ENCODE measurements around the gene SSTR5. TPM values are rescaled to one million over a fixed set of nuclear protein-coding genes. Genes with fewer than 3 reads are reported as not detected.
A peak's percentile ranks its signal among the peaks of the same experiment; 100 is the strongest.

Gene SSTR5
- total RNA-seq, 2 donors from 2014 or later: not detected

DNA sequence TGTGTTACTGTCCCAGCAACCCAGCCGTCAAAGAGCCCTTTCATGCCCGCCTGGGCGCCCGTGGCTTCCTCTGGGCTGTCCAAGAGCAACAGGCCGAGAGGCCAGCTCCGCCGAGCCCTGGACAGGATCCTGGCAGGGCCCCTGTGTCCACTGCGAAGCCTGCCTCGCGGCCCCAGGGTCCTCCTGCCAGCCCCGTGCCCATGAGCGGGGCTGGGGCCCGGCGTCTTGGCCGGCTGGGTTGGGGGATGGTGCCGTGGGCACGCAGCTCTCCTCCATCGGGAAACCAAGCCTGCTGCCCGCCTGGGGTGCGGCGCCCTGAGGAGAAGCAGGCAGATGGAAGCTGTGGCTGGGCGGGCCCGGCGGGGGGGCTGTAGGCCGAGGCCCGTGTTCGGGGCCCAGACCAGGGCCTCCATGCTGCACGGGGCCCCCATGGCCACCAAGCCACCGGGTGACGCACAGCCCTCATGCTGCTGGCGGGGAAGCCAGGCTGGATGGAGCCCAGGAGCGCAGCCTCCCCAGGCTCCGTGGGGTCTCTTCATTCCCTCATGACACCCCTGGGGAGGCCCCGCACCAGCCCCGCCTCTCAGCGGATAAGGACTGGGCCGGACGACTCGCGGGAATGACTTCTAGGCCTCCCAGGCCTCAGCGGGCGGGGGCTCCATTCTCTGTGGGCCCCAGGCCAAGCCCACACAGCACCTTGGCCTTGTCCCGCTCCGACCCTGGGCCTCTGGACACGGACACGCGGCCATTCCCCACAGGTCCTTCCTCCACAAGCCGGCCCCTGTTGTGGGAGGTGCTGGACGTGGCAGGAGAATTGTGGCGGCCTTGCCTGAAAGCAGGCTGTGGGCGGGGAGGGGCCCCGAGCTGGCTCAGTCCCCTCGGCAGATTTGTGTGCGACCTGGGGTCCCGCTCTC is 23.9 kb downstream of the SSTR5 start, which contains the start of gene C1QTNF8:
TSS of gene C1QTNF8 (minus strand) at position 76 of the 914 bp plus-strand sequence. CDS start 1,322 bp downstream, outside the sequence.
- DNase-seq (no peak), ATAC-seq (replicated peaks in 1 of 2) (no peak)
- Mint-ChIP-seq H3K9me3 (peaks cover 2 to 7% of the 10 kb centered on the region in 2 donors), H3K36me3 (ENCODE audit: insufficient read depth in 2 of 2) (peaks cover 2 to 8% of the 10 kb centered on the region in 2 donors), H3K27me3 (ENCODE audit: low read depth) (no peaks in the 10 kb centered on the region), H3K27ac (no peak within 1 kb of the TSS), H3K4me1 (ENCODE audit: low read depth) (no peaks in the 10 kb centered on the region), H3K4me3 (no peak within 1 kb of the TSS)

GRCh38 chr16:1097156-1097555 is 24.6 kb downstream of the SSTR5 start:
- Mint-ChIP-seq H3K9me3 (peaks cover 2 to 5% of the 10 kb centered on the region in 2 donors), H3K4me3 (no peak overlapping the region), H3K27ac (no peak overlapping the region), H3K4me1 (ENCODE audit: low read depth) (no peaks in the 10 kb centered on the region), H3K36me3 (ENCODE audit: insufficient read depth in 2 of 2) (peaks cover 2 to 4% of the 10 kb centered on the region in 2 donors), H3K27me3 (ENCODE audit: low read depth) (no peaks in the 10 kb centered on the region)
- DNase-seq (no peak), ATAC-seq (replicated peaks in 1 of 2) (no peak)

GRCh38 chr16:1097800-1098199 is 25.3 kb downstream of the SSTR5 start:
- DNase-seq: no peak
- H3K4me1 Mint-ChIP-seq (ENCODE audit: low read depth): no peaks in the 10 kb centered on the region
- no peak for ATAC-seq (replicated peaks in 1 of 2)
- H3K27ac Mint-ChIP-seq: no peak overlapping the region
- H3K27me3 Mint-ChIP-seq (ENCODE audit: low read depth): no peaks in the 10 kb centered on the region
- no peak overlapping the region for H3K4me3 Mint-ChIP-seq
- peaks cover 2 to 3% of the 10 kb centered on the region in 2 donors for H3K36me3 Mint-ChIP-seq (ENCODE audit: insufficient read depth in 2 of 2)
- peaks cover 2 to 3% of the 10 kb centered on the region in 2 donors for H3K9me3 Mint-ChIP-seq

DNA sequence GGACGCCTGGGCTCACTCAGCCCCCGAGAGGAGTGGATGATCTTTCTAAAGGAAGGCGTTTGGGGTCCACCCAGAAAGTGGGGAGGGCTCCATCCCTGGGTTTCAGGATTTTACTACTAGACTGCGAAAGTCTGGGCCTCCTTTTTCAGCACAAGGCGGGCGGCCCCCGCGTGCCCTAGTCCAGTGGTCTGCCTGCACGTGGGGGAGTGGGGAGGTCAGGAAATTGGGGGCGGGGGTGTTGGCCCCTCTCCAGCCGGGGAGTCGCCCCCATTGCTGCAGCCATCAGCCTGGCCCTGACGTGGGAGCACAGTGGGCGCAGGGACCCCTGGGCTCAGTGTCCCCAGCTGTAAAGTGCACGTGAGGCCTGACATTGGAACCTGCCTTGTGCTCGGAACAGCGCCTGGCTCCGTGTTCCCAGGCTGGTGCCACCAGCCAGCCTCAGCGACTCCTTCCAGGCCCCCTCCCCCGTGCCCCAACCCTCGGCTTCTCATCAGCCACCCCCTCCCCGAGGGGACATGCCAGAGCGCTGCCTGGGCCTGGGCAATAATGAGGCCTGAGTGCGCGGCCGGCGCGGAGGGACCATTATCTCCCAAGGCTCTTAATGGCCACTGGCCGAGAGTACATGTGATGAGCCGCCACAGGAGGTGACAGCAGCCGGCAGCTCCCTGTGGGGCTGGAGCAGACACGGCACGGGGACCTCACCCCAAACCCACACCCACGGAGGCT is 25.9 kb downstream of the SSTR5 start:
- DNase-seq (no peak), ATAC-seq (replicated peaks in 1 of 2) (no peak)
- peaks cover under 1 to 2% of the 10 kb centered on the region in 2 donors for H3K36me3 Mint-ChIP-seq (ENCODE audit: insufficient read depth in 2 of 2)
- H3K9me3 Mint-ChIP-seq: peaks cover 0 to under 1% of the 10 kb centered on the region in 2 donors
- H3K27ac Mint-ChIP-seq: no peak overlapping the region
- H3K4me1 Mint-ChIP-seq (ENCODE audit: low read depth): no peaks in the 10 kb centered on the region
- H3K27me3 Mint-ChIP-seq (ENCODE audit: low read depth): no peaks in the 10 kb centered on the region
- no peak overlapping the region for H3K4me3 Mint-ChIP-seq

DNA sequence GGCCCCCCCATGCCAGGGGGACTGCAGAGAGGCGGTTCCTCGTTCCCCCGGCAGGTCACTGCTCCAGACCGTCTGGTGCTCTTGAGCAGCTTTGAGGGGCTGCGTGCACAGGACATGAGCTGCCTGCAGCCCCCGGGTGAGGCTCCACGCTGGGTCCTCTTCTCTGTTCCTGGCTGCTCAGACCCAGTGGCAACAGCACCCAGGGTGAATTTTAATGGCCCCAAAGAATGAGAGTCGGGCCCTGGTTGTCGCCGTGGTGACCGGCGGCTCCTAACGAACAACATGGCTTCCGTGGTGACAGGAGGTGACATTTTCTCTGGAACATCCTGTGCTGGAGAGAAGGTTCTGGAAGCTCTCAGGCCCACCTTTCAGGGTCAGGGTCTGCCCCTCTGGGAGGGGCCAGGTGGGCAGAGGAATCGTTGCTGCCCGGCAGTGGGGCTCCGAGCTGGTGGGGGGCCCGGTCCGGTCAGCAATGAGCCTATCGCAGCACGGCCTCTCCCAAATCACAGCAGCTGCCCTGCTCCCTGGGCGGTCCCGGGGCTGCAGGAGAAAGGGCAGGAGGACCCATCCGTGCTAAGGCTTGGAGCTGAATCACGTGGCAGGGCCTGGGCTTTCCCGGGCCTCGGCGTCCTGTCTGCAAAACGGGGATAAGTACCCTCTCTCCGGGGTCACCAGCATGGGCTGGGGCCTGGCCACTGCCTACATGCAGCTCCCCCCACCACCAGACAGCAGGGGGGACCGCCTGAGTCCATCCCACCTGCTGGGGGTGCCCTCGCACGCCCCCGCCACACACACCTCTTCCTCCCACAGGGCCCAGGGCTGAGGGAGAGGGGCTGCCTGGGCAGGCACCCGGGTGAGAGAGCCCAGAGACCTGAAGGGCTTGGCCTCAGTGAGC is 26.9 kb downstream of the SSTR5 start:
- H3K4me3 Mint-ChIP-seq: no peak overlapping the region
- H3K27me3 Mint-ChIP-seq (ENCODE audit: low read depth): no peaks in the 10 kb centered on the region
- no peak for ATAC-seq (replicated peaks in 1 of 2)

GRCh38 chr16:1100084-1100800 is 27.7 kb downstream of the SSTR5 start:
- no peak overlapping the region for H3K4me3 Mint-ChIP-seq
- no peak for DNase-seq
- H3K27me3 Mint-ChIP-seq (ENCODE audit: low read depth): no peaks in the 10 kb centered on the region
- H3K27ac Mint-ChIP-seq: no peak overlapping the region
- no peak for ATAC-seq (replicated peaks in 1 of 2)
- no peaks in the 10 kb centered on the region for H3K4me1 Mint-ChIP-seq (ENCODE audit: low read depth)
- no peaks in the 10 kb centered on the region for H3K36me3 Mint-ChIP-seq (ENCODE audit: insufficient read depth in 2 of 2)
- H3K9me3 Mint-ChIP-seq: no peaks in the 10 kb centered on the region

More for the DNA sequence above, 26.9 kb downstream of the SSTR5 start:
- Mint-ChIP-seq H3K4me1 (ENCODE audit: low read depth) (no peaks in the 10 kb centered on the region), H3K9me3 (no peaks in the 10 kb centered on the region), H3K36me3 (ENCODE audit: insufficient read depth in 2 of 2) (no peaks in the 10 kb centered on the region), H3K27ac (no peak overlapping the region)
- no peak for DNase-seq

DNA sequence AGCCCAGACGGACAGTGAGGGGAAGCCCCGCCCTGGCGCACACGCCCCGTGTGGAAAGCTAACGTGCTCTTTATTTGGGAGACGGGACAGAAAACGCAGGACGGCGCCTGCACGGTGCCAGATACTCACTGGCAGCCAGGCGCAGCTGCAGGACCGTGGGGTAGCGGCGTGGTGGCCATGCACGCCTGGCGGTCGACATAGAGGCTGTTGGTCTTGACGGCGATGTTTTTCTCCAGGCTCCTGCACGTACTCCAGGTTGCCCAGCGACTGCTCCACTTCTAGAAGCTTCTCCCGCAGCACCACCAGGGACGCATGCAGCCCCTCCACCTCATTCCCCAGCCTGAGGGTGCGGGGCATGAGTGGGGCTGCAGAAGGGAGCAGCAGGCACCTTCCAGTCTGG is 28.6 kb downstream of the SSTR5 start:
- H3K4me3 Mint-ChIP-seq: no peak overlapping the region
- no peaks in the 10 kb centered on the region for H3K36me3 Mint-ChIP-seq (ENCODE audit: insufficient read depth in 2 of 2)
- H3K4me1 Mint-ChIP-seq (ENCODE audit: low read depth): no peaks in the 10 kb centered on the region

GRCh38 chr16:1101573-1102332 is 29.2 kb downstream of the SSTR5 start:
- Mint-ChIP-seq H3K4me1 (ENCODE audit: low read depth) (no peaks in the 10 kb centered on the region), H3K9me3 (no peaks in the 10 kb centered on the region), H3K36me3 (ENCODE audit: insufficient read depth in 2 of 2) (no peaks in the 10 kb centered on the region), H3K27ac (no peak overlapping the region), H3K27me3 (ENCODE audit: low read depth) (no peaks in the 10 kb centered on the region), H3K4me3 (no peak overlapping the region)
- DNase-seq (no peak), ATAC-seq (replicated peaks in 1 of 2) (no peak)

More for the DNA sequence above, 28.6 kb downstream of the SSTR5 start:
- Mint-ChIP-seq H3K9me3 (no peaks in the 10 kb centered on the region), H3K27me3 (ENCODE audit: low read depth) (no peaks in the 10 kb centered on the region), H3K27ac (no peak overlapping the region)
- no peak for DNase-seq
- no peak for ATAC-seq (replicated peaks in 1 of 2)

- H3K4me3 Mint-ChIP-seq: no peak overlapping the region
- no peaks in the 10 kb centered on the region for H3K9me3 Mint-ChIP-seq
- H3K27ac Mint-ChIP-seq: no peak overlapping the region
- ATAC-seq (replicated peaks in 1 of 2) (no peak), DNase-seq (no peak)
- H3K36me3 Mint-ChIP-seq (ENCODE audit: insufficient read depth in 2 of 2): no peaks in the 10 kb centered on the region
- no peaks in the 10 kb centered on the region for H3K27me3 Mint-ChIP-seq (ENCODE audit: low read depth)
- H3K4me1 Mint-ChIP-seq (ENCODE audit: low read depth): no peaks in the 10 kb centered on the region
These were observed 29.8 kb downstream of the SSTR5 start for GRCh38 chr16:1102333-1102700.

- H3K27ac Mint-ChIP-seq: no peak overlapping the region
These were observed 30.5 kb downstream of the SSTR5 start for GRCh38 chr16:1102921-1103635.

DNA sequence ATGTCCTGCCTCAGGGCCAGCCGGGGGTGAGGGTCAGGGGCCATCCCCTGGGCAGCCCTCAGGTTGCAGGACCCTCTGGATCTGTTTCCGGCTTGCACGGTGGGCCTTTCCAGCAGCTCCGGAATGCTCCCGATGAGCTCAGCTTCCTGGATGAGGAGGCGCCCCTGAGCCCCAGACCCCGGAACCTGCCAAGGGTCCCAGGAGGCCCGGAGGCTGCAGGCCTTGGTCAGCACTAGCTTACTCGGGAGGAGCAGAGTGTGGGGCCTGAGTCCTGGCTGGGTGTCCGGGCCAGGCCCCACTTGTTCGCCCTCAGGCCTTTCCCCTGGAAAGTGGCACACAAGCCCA is 31.1 kb downstream of the SSTR5 start:
- H3K9me3 Mint-ChIP-seq: no peaks in the 10 kb centered on the region
- no peak overlapping the region for H3K4me3 Mint-ChIP-seq
- H3K27me3 Mint-ChIP-seq (ENCODE audit: low read depth): no peaks in the 10 kb centered on the region
- no peak overlapping the region for H3K27ac Mint-ChIP-seq
- no peaks in the 10 kb centered on the region for H3K4me1 Mint-ChIP-seq (ENCODE audit: low read depth)
- H3K36me3 Mint-ChIP-seq (ENCODE audit: insufficient read depth in 2 of 2): no peaks in the 10 kb centered on the region
- DNase-seq (no peak), ATAC-seq (replicated peaks in 1 of 2) (no peak)

More at GRCh38 chr16:1102921-1103635, 30.5 kb downstream of the SSTR5 start:
- Mint-ChIP-seq H3K36me3 (ENCODE audit: insufficient read depth in 2 of 2) (no peaks in the 10 kb centered on the region), H3K4me1 (ENCODE audit: low read depth) (no peaks in the 10 kb centered on the region), H3K9me3 (no peaks in the 10 kb centered on the region), H3K4me3 (no peak overlapping the region), H3K27me3 (ENCODE audit: low read depth) (no peaks in the 10 kb centered on the region)
- peak; percentile 76 to 84 for DNase-seq
- ATAC-seq (replicated peaks in 1 of 2): peak; percentile 74 to 75

Data from activated T-cell treated with anti-CD3 and anti-CD28 coated beads, Interleukin-2, amount 50 U/mL, for 72 hours (primary cell).